SU-DHL-6 (cell line): Measurements from ENCODE around the gene ANK3.

ENCODE experiments used
- H2AFZ ChIP-seq: fragments of 200-600 bp; sonication (generic); 2 replicates; pipeline ENCODE4 v1.6.1; 2014; ENCODE audit warnings: low read depth, mild to moderate bottlenecking, moderate library complexity, mixed read lengths, antibody characterized with exemption, low read length; ENCODE audit not compliant: severe bottlenecking
- H3F3A ChIP-seq: fragments of 200-600 bp; shearing (Covaris generic); 2 replicates; pipeline ENCODE4 v1.6.0; 2016; ENCODE audit warnings: antibody characterized with exemption, mild to moderate bottlenecking; ENCODE audit not compliant: insufficient read depth
- H3K27ac ChIP-seq: fragments of 200-600 bp; sonication (generic); 2 replicates; pipeline ENCODE4 v1.5.1; 2016; ENCODE audit warnings: low read depth, mild to moderate bottlenecking, low read length, moderate library complexity, mixed read lengths
- H3K27me3 ChIP-seq: fragments of 200-600 bp; sonication (generic), shearing (Covaris generic); 2 replicates; pipeline ENCODE4 v1.6.0; 2014; ENCODE audit warnings: mild to moderate bottlenecking, low read length
- H3K36me3 ChIP-seq: fragments of 200-600 bp; sonication (generic); 2 replicates; pipeline ENCODE4 v1.6.1; 2014; ENCODE audit warnings: mild to moderate bottlenecking, low read length, mixed read lengths
- H3K4me2 ChIP-seq: fragments of 300-600, 200-600 bp; shearing (Covaris generic), sonication (generic); 2 replicates; pipeline ENCODE4 v1.6.0; 2014; ENCODE audit warnings: low read length, low read depth, mild to moderate bottlenecking; ENCODE audit not compliant: poor library complexity, severe bottlenecking
- H3K4me3 ChIP-seq: fragments of 200-600 bp; sonication (generic); 2 replicates; pipeline ENCODE4 v1.5.1; 2014; ENCODE audit warnings: antibody characterized with exemption, low read length, mild to moderate bottlenecking, mixed read lengths; ENCODE audit not compliant: insufficient read depth, poor library complexity, severe bottlenecking
- H3K79me2 ChIP-seq: fragments of 200-600 bp; sonication (generic); 2 replicates; pipeline ENCODE4 v1.6.1; 2014; ENCODE audit warnings: mild to moderate bottlenecking, low read length, moderate library complexity; ENCODE audit not compliant: insufficient read depth
- H3K9ac ChIP-seq: fragments of 200-600 bp; sonication (generic); 2 replicates; pipeline ENCODE4 v1.7.0; 2014; ENCODE audit warnings: mild to moderate bottlenecking, low read length
- H3K9me2 ChIP-seq: fragments of 200-600 bp; sonication (generic); replicated peaks from 2 replicates; pipeline ENCODE4 v1.6.1; 2014; ENCODE audit warnings: low read length; ENCODE audit not compliant: insufficient read depth
- H3K9me3 ChIP-seq: fragments of 200-600 bp; sonication (generic); 2 replicates; pipeline ENCODE4 v1.6.1; 2014; ENCODE audit warnings: low read length, mixed read lengths; ENCODE audit not compliant: insufficient read depth
- H4K20me1 ChIP-seq: fragments of 200-600 bp; sonication (generic); 2 replicates; pipeline ENCODE4 v1.6.1; 2014; ENCODE audit warnings: low read depth, mild to moderate bottlenecking, antibody characterized with exemption, low read length, moderate library complexity, mixed read lengths
- CTCF ChIP-seq: fragments of 200-600 bp; sonication (generic); IDR thresholded peaks from one replicate; pipeline ENCODE4 v1.5.1; 2017; ENCODE audit warnings: antibody characterized with exemption, mild to moderate bottlenecking, low read length, moderate library complexity; ENCODE audit not compliant: insufficient read depth, poor library complexity, severe bottlenecking
- EZH2phosphoT487 ChIP-seq: fragments of 200-600 bp; sonication (generic), shearing (Covaris generic); conservative IDR thresholded peaks from 2 replicates; pipeline ENCODE4 v1.6.1; 2018; ENCODE audit warnings: mild to moderate bottlenecking, antibody characterized with exemption, low read length, moderate library complexity, mixed read lengths

Gene ANK3

GRCh38 chr10:60417901-60418300 lies 28.2 kb upstream of the ANK3 start:
- no peak overlapping the region for H3K4me2 ChIP-seq
- no peaks in the 10 kb centered on the region for H3K9me2 ChIP-seq
- no peaks in the 10 kb centered on the region for H3K9me3 ChIP-seq
- H2AFZ ChIP-seq = no peak overlapping the region
- H3K79me2 ChIP-seq = no peaks in the 10 kb centered on the region
- no peak overlapping the region for H3K4me3 ChIP-seq
- no peaks in the 10 kb centered on the region for H3K36me3 ChIP-seq
- no peak for TF ChIP-seq CTCF
- TF ChIP-seq EZH2phosphoT487 = no peak
- H4K20me1 ChIP-seq = no peaks in the 10 kb centered on the region
- H3K27me3 ChIP-seq = no peaks in the 10 kb centered on the region
- H3K27ac ChIP-seq = no peak overlapping the region
- H3K9ac ChIP-seq = no peak overlapping the region
- H3F3A ChIP-seq = no peaks in the 10 kb centered on the region

- H3K79me2 ChIP-seq = no peaks in the 10 kb centered on the region
- H3K9me3 ChIP-seq = no peaks in the 10 kb centered on the region
- no peaks in the 10 kb centered on the region for H3K36me3 ChIP-seq
- H3K4me2 ChIP-seq = no peak overlapping the region
- no peaks in the 10 kb centered on the region for H3K9me2 ChIP-seq
- no peak overlapping the region for H3K9ac ChIP-seq
- TF ChIP-seq CTCF (no peak), EZH2phosphoT487 (no peak)
- H3K4me3 ChIP-seq = no peak overlapping the region
- H3F3A ChIP-seq = no peaks in the 10 kb centered on the region
- no peak overlapping the region for H2AFZ ChIP-seq
- no peak overlapping the region for H3K27ac ChIP-seq
- H3K27me3 ChIP-seq = no peaks in the 10 kb centered on the region
- no peaks in the 10 kb centered on the region for H4K20me1 ChIP-seq
These were observed 27.3 kb upstream of the ANK3 start for GRCh38 chr10:60417024-60417423.

GRCh38 chr10:60414877-60415585 lies 25.4 kb upstream of the ANK3 start:
- Histone ChIP-seq H3K36me3 (no peaks in the 10 kb centered on the region), H3K27ac (no peak overlapping the region), H3K27me3 (no peaks in the 10 kb centered on the region), H3K9ac (no peak overlapping the region), H3K4me3 (no peak overlapping the region), H3K9me3 (no peaks in the 10 kb centered on the region), H3F3A (no peaks in the 10 kb centered on the region), H3K79me2 (no peaks in the 10 kb centered on the region), H3K9me2 (no peaks in the 10 kb centered on the region), H4K20me1 (no peaks in the 10 kb centered on the region), H2AFZ (no peak overlapping the region), H3K4me2 (no peak overlapping the region)
- TF ChIP-seq EZH2phosphoT487 (no peak), CTCF (no peak)
